ENCODE data around the gene MYO5A.

MYO5A gene

DNA sequence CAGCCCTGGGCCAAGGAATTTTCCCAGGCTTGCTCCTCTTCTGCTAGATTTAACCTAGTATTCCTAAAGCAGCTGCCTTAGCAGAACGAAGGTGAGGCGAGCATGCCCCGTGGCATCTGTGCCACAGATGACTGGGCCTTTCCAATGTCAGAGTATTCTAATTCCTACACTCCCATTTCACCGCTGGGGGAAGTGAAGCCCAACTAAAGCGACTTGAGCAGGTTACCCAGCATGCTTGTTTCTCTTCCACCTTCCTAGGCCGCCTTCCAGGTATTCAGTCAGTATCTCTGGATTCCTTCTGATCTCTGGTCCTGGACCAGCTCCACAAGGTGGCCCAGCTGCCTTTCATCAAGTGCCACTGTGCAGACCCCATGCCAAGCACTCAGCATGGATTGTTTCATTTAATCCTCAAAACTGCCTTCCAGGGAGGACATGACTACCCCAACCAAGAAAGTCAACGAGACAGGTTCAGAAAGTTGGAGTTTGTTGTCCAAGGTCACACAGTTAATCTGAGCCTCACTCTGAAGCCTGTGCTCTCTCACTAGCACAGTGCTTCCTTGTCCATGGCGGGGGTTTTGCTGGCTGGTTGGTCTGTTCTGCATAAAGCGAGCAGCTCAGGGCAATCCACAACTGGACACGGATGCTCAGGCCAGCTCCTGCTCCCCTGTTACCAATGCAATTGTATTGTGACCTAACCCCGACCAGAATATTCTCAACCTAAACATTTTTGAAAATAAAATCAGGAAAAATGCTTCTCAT lies 248.2 kb downstream of the MYO5A start:
- DNase-seq (ENCODE audit: low read depth) = no peak
- Histone ChIP-seq H3K36me3 (ENCODE audit: control insufficient read depth, insufficient read depth, low read length, severe bottlenecking) (no peaks in the 10 kb centered on the region), H3K4me3 (ENCODE audit: low read length) (no peak overlapping the region), H3K9ac (ENCODE audit: low read length) (no peak overlapping the region), H3K4me1 (ENCODE audit: control insufficient read depth, insufficient read depth, low read length) (no peaks in the 10 kb centered on the region), H3K27me3 (replicated peaks; ENCODE audit: control insufficient read depth, insufficient read depth, low read length) (peaks cover 23% of the 10 kb centered on the region), H3K9me3 (ENCODE audit: control insufficient read depth, low read length) (no peaks in the 10 kb centered on the region)

DNA sequence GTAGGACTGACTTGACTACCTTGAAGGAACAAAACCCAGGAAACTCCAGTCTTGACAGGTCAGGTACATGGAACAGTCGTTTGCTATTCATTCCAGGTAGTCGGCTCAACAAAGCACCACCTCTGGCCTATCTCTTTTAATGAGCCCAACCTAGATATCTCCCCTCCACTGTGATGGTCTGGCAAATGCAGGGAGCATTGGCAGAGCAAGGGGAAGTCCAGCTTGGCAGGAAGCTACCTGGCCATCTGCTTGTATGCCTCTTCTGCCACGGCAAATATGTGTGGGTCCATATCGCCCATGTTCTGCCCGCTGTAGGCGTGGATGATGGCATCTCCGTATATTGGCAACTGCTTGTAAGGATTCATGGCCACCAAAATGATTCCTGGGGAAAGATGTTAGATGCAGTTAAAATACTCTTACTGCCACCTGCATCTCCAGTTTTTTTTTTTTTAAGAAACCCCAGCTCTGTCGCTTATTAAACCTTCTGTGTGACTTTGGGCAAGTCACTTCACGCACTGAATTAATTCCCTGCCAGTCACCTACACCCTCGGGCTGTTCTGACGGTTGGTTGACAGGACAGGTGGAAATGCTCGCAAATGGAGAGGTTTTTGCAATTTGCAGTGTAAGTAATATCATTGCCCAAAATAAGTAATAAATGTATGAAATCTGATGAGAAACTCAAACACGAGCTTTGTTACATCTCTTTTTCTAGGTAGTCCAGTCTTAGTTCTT lies 249.9 kb downstream of the MYO5A start:
- H3K9me3 ChIP-seq (ENCODE audit: control insufficient read depth, low read length) = no peaks in the 10 kb centered on the region
- no peak overlapping the region for H3K4me3 ChIP-seq (ENCODE audit: low read length)
- peaks cover 27% of the 10 kb centered on the region for H3K27me3 ChIP-seq (replicated peaks; ENCODE audit: control insufficient read depth, insufficient read depth, low read length)
- H3K36me3 ChIP-seq (ENCODE audit: control insufficient read depth, insufficient read depth, low read length, severe bottlenecking) = no peaks in the 10 kb centered on the region
- DNase-seq (ENCODE audit: low read depth) = no peak
- no peak overlapping the region for H3K9ac ChIP-seq (ENCODE audit: low read length)
- H3K4me1 ChIP-seq (ENCODE audit: control insufficient read depth, insufficient read depth, low read length) = no peaks in the 10 kb centered on the region

DNA sequence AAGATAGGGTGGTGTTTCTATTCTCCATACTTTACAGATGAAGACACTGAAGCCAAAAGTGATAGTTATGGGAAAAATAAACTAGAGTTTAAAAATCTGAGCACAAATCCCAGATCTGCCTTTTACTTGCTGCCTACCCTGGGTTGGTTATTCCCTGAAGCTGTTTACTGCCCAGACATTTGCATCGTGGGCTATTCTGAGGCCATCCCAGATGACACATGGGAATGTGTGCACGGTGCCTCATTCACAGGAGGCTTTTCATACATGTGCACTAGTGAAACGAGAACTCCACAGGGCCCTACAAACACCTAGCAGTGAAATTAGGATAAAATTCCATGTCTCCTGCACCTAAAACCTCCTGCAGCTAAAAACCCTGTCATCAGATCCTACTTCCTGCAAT lies 250.5 kb downstream of the MYO5A start:
- no peaks in the 10 kb centered on the region for H3K9me3 ChIP-seq (ENCODE audit: control insufficient read depth, low read length)
- no peak for DNase-seq (ENCODE audit: low read depth)
- no peaks in the 10 kb centered on the region for H3K4me1 ChIP-seq (ENCODE audit: control insufficient read depth, insufficient read depth, low read length)
- no peak overlapping the region for H3K9ac ChIP-seq (ENCODE audit: low read length)
- peaks cover 25% of the 10 kb centered on the region for H3K27me3 ChIP-seq (replicated peaks; ENCODE audit: control insufficient read depth, insufficient read depth, low read length)
- no peak overlapping the region for H3K4me3 ChIP-seq (ENCODE audit: low read length)
- no peaks in the 10 kb centered on the region for H3K36me3 ChIP-seq (ENCODE audit: control insufficient read depth, insufficient read depth, low read length, severe bottlenecking)

DNA sequence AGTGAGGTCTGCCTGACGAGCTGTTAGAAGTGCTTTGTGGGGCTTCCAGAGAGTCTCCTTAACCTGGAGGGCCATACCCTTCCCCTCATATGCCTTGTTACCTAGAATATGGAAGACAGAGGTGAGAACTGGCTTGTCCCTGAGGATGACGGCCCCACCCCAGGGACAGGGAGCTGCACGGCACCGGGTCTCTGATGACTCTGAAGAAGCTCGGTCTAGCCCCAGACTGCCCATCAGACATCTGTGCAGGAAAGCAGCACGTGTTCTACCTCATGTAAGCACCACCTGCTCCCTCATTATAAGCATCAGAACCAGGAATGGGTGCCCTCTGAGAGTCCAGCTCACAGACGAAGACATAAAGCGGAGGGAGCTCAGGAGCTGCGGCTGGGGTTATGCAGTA lies 251.1 kb downstream of the MYO5A start:
- Histone ChIP-seq H3K9me3 (ENCODE audit: control insufficient read depth, low read length) (no peaks in the 10 kb centered on the region), H3K27me3 (replicated peaks; ENCODE audit: control insufficient read depth, insufficient read depth, low read length) (peaks cover 19% of the 10 kb centered on the region), H3K9ac (ENCODE audit: low read length) (no peak overlapping the region), H3K4me3 (ENCODE audit: low read length) (no peak overlapping the region), H3K4me1 (ENCODE audit: control insufficient read depth, insufficient read depth, low read length) (no peaks in the 10 kb centered on the region), H3K36me3 (ENCODE audit: control insufficient read depth, insufficient read depth, low read length, severe bottlenecking) (no peaks in the 10 kb centered on the region)
- no peak for DNase-seq (ENCODE audit: low read depth)

DNA sequence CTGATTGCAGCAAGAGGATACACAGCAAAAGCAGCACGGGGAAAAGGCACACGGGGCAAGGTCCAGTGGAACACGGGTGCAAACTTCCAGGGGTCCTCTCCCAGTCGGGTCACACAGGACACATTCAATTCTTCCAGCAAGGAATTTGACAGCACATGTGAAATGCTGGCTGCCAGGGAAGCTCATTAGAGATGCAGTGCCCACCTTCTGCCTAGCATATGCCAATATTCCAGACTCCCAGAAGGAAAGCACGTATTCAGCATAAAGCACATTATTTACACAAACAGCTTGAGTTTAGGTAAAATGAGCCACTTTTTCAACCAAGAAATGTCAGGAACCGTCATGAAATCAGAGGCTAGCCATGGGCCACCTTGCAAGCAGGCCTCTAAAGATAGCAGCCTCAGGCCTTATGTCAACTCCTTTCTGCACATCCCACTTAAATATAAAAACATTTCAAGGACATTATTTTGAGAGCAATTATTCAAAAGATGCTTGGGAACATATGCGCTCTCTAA lies 252.4 kb downstream of the MYO5A start:
- no peak for DNase-seq (ENCODE audit: low read depth)
- Histone ChIP-seq H3K4me3 (ENCODE audit: low read length) (no peak overlapping the region), H3K36me3 (ENCODE audit: control insufficient read depth, insufficient read depth, low read length, severe bottlenecking) (no peaks in the 10 kb centered on the region), H3K4me1 (ENCODE audit: control insufficient read depth, insufficient read depth, low read length) (peaks cover 6% of the 10 kb centered on the region), H3K9me3 (ENCODE audit: control insufficient read depth, low read length) (no peaks in the 10 kb centered on the region), H3K9ac (ENCODE audit: low read length) (no peak overlapping the region), H3K27me3 (replicated peaks; ENCODE audit: control insufficient read depth, insufficient read depth, low read length) (peaks cover 13% of the 10 kb centered on the region)

DNA sequence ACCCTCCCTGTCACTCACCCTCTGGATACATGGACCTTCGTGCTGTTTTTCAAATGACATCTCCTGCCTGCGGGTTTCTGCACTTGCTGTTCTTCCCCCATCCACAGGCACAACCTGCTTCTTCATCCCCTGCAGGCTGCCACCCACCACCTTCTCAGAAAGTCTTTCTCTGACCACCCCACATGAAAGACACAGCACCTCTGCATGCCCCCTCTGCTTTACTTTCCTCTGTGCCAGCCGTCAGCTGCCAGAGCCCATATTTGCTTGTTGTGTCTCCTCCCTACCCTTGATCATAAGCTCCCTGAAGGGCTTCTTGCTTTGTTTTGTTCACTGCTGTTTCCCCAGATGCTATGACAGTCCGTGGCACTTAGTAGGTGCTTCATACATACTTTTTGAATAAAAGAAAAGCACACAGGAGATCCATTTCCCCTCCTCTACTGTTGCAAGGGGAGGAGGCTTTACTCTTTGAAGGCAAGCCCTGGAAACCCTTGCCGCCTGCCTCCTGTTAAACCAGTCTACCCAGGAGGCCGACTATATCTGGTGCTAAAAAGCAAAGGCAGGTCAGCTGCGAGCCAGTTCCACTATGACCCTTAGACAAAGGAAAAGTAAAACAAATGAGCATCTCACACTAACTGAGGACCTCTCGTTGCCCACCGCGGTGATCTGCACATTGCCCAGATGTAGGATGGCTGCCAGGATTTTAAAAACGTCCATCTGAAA lies 265.0 kb downstream of the MYO5A start:
- DNase-seq (ENCODE audit: low read depth) = no peak
- H3K27me3 ChIP-seq (replicated peaks; ENCODE audit: control insufficient read depth, insufficient read depth, low read length) = no peaks in the 10 kb centered on the region
- H3K36me3 ChIP-seq (ENCODE audit: control insufficient read depth, insufficient read depth, low read length, severe bottlenecking) = no peaks in the 10 kb centered on the region
- no peak overlapping the region for H3K4me3 ChIP-seq (ENCODE audit: low read length)
- H3K9ac ChIP-seq (ENCODE audit: low read length) = no peak overlapping the region
- peaks cover 10% of the 10 kb centered on the region for H3K4me1 ChIP-seq (ENCODE audit: control insufficient read depth, insufficient read depth, low read length)
- H3K9me3 ChIP-seq (ENCODE audit: control insufficient read depth, low read length) = no peaks in the 10 kb centered on the region

DNA sequence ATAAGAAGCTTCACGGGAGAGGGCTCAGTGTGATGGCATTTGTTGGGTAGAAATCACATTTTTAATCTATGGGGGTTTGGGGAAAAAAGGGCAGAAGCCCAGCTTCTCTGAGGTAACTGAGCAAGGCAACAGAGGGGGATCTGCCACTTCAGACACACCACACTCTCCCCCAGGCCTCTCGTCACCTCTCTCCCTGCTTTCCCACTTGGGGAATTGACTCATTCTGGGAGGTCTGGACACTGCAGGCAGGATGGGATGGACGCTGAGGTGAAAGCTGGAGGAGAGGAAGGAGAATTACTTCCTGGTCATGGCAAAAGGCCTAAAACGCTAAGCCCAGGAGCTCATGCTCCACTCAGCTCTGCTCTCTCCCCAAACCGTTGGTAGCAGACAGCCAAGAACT lies 266.3 kb downstream of the MYO5A start:
- Histone ChIP-seq H3K4me3 (ENCODE audit: low read length) (no peak overlapping the region), H3K36me3 (ENCODE audit: control insufficient read depth, insufficient read depth, low read length, severe bottlenecking) (no peaks in the 10 kb centered on the region), H3K9ac (ENCODE audit: low read length) (no peak overlapping the region), H3K27me3 (replicated peaks; ENCODE audit: control insufficient read depth, insufficient read depth, low read length) (no peaks in the 10 kb centered on the region), H3K4me1 (ENCODE audit: control insufficient read depth, insufficient read depth, low read length) (peaks cover 19% of the 10 kb centered on the region), H3K9me3 (ENCODE audit: control insufficient read depth, low read length) (no peaks in the 10 kb centered on the region)
- no peak for DNase-seq (ENCODE audit: low read depth)

DNA sequence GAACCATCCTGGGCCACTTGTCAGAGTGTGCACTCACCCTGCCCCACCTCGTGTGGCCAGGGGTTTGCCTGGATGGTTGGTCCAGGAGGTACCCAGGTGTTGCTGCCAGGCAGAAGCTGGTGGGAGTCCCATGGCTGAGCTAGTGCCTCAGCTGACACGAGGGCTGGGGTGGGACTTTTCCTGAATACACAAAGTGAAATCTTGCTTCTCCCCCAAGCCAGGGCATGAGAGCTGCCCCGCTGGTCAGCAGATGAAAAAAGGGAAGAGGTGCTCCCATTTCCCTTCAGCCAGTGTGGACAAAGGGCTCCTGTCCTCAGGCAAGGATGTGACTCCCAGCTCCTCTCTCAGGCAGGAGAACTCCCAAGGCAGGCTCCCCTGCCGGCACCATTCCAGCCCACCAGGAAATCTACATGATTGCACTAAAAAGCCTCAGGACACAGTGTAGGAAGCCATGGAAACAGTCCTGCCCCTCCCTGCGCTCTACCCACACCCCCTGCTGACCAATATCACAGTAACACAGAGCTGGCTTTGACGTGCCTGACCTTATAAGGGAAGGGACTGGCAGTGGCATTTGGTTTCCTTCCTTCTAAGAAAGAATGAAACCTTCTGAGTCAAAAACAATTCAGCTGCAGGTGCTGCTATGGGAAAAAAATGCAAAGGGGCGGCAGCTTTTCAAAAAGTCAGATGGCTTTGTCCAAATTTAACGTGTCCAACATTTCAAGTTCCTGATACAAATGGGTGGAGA lies 267.0 kb downstream of the MYO5A start:
- Histone ChIP-seq H3K36me3 (ENCODE audit: control insufficient read depth, insufficient read depth, low read length, severe bottlenecking) (no peaks in the 10 kb centered on the region), H3K9me3 (ENCODE audit: control insufficient read depth, low read length) (no peaks in the 10 kb centered on the region), H3K9ac (ENCODE audit: low read length) (no peak overlapping the region), H3K4me1 (ENCODE audit: control insufficient read depth, insufficient read depth, low read length) (peaks cover 26% of the 10 kb centered on the region), H3K4me3 (ENCODE audit: low read length) (no peak overlapping the region), H3K27me3 (replicated peaks; ENCODE audit: control insufficient read depth, insufficient read depth, low read length) (no peaks in the 10 kb centered on the region)
- DNase-seq (ENCODE audit: low read depth) = peak; percentile 71

DNA sequence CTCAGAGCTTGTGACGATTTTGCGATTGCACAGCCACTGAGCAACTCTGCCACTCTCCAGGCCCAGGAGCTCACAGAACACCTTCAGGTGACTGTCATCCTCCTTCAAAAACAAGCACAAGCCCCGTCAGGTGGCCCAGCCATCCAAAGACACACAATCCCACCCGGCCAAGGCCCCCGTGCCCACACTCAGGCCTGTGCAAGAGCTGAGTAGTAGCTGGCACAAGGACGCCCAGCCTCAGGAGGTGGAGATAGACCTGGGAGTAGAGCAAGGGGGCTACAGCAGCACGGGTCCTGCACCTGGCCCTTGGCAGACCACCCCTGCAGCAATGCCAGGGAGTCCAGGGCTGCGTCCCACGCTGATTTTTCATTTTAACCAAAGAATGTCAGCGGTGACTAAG lies 267.7 kb downstream of the MYO5A start:
- peaks cover 28% of the 10 kb centered on the region for H3K4me1 ChIP-seq (ENCODE audit: control insufficient read depth, insufficient read depth, low read length)
- no peaks in the 10 kb centered on the region for H3K9me3 ChIP-seq (ENCODE audit: control insufficient read depth, low read length)
- H3K27me3 ChIP-seq (replicated peaks; ENCODE audit: control insufficient read depth, insufficient read depth, low read length) = no peaks in the 10 kb centered on the region
- no peaks in the 10 kb centered on the region for H3K36me3 ChIP-seq (ENCODE audit: control insufficient read depth, insufficient read depth, low read length, severe bottlenecking)
- no peak for DNase-seq (ENCODE audit: low read depth)
- no peak overlapping the region for H3K4me3 ChIP-seq (ENCODE audit: low read length)
- H3K9ac ChIP-seq (ENCODE audit: low read length) = no peak overlapping the region

DNA sequence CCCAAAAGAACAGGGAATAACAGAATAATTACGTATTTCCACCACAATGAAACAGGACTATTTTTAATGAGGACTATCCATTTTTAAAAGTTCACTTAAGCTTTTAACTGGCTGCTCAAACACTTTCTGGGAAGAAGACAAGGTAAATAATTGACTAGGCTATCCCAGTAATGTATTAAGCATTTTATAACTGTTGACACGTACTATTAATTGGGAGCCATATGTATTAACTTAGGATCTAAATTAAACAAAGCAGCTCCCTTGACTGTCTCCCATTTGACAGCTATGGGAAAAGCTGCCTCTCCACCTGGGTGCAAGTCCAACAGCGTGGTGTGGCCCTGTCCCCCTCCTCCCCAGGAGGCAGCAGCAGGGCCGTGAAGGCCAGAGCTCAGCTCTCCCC lies 269.2 kb downstream of the MYO5A start:
- no peaks in the 10 kb centered on the region for H3K27me3 ChIP-seq (replicated peaks; ENCODE audit: control insufficient read depth, insufficient read depth, low read length)
- H3K4me1 ChIP-seq (ENCODE audit: control insufficient read depth, insufficient read depth, low read length) = peaks cover 37% of the 10 kb centered on the region
- H3K4me3 ChIP-seq (ENCODE audit: low read length) = no peak overlapping the region
- no peaks in the 10 kb centered on the region for H3K9me3 ChIP-seq (ENCODE audit: control insufficient read depth, low read length)
- H3K9ac ChIP-seq (ENCODE audit: low read length) = no peak overlapping the region
- DNase-seq (ENCODE audit: low read depth) = no peak
- H3K36me3 ChIP-seq (ENCODE audit: control insufficient read depth, insufficient read depth, low read length, severe bottlenecking) = no peaks in the 10 kb centered on the region

DNA sequence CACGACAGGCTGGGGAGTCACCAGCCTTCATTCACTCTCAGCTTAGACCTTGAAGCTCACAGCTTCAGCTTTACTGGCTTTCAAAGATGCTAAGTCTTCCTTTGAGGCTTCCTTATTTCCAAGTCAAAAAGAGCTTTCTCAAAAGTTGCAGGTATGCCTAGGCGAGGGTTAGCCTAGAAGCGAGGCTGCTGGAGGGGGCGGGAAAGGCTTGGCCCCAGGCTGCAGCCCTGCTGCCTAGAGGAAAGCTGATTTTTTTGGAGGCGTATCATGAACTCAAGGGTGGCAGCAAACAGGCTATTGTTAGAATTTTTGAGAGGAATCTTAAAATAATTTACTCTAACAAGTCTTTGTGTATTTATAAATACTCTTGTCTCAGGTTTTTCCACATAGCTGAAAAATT lies 270.2 kb downstream of the MYO5A start:
- Histone ChIP-seq H3K27me3 (replicated peaks; ENCODE audit: control insufficient read depth, insufficient read depth, low read length) (no peaks in the 10 kb centered on the region), H3K4me3 (ENCODE audit: low read length) (no peak overlapping the region), H3K4me1 (ENCODE audit: control insufficient read depth, insufficient read depth, low read length) (peaks cover 40% of the 10 kb centered on the region), H3K36me3 (ENCODE audit: control insufficient read depth, insufficient read depth, low read length, severe bottlenecking) (no peaks in the 10 kb centered on the region), H3K9ac (ENCODE audit: low read length) (no peak overlapping the region), H3K9me3 (ENCODE audit: control insufficient read depth, low read length) (no peaks in the 10 kb centered on the region)
- DNase-seq (ENCODE audit: low read depth) = no peak
